SK-N-MC (cell line): ENCODE measurements around the gene PLS1.
A peak's percentile ranks its signal among the peaks of the same experiment; 100 is the strongest.

Experiments used
- DNase-seq: peaks from one replicate; pipeline ENCODE4 v3.0.0-alpha.2; 2011; ENCODE audit warnings: low read depth, low spot score
- H3K27ac ChIP-seq: fragments of 200-600 bp; sonication (generic); 2 replicates; pipeline ENCODE4 v1.5.1; 2016; ENCODE audit warnings: mixed run types
- H3K36me3 ChIP-seq: fragments of 200-600 bp; sonication (generic); 2 replicates; pipeline ENCODE4 v1.6.1; 2017; ENCODE audit warnings: antibody characterized with exemption, low read length, mixed read lengths; ENCODE audit not compliant: insufficient read depth
- H3K4me3 ChIP-seq: fragments of 200-600 bp; sonication (generic); 2 replicates; pipeline ENCODE4 v1.5.1; 2016
- H3K9ac ChIP-seq: fragments of 200-600 bp; sonication (generic); 2 replicates; pipeline ENCODE4 v1.8.0; 2017; ENCODE audit warnings: mixed run types, mixed read lengths; ENCODE audit not compliant: insufficient read length
- H3K9me3 ChIP-seq: fragments of 200-600 bp; sonication (generic); 2 replicates; pipeline ENCODE4 v1.6.1; 2017; ENCODE audit warnings: low read depth, mild to moderate bottlenecking, antibody characterized with exemption, low read length, moderate library complexity, mixed read lengths
- EZH2 ChIP-seq: fragments of 200-600 bp; sonication (generic); IDR thresholded peaks from one replicate; pipeline ENCODE4 v1.6.1; 2017; ENCODE audit warnings: antibody characterized with exemption
- FOXP2 ChIP-seq: optimal IDR thresholded peaks from 2 replicates; pipeline ENCODE3; 2011; ENCODE audit warnings: mild to moderate bottlenecking, moderate library complexity; ENCODE audit not compliant: insufficient read depth; ENCODE audit errors: extremely low read length, control extremely low read depth
- POLR2AphosphoS5 ChIP-seq: IDR thresholded peaks from 2 replicates; pipeline ENCODE4 v1.6.1; 2012; ENCODE audit warnings: mild to moderate bottlenecking, low read depth, low read length, borderline replicate concordance

The PLS1 gene

GRCh38 chr3:142645236-142645793, 49.1 kb downstream of the PLS1 start:
- no peaks in the 10 kb centered on the region for H3K36me3 ChIP-seq
- no peak overlapping the region for H3K4me3 ChIP-seq
- no peak overlapping the region for H3K9ac ChIP-seq
- DNase-seq, result no peak
- TF ChIP-seq POLR2AphosphoS5, result no peak
- no peak for TF ChIP-seq FOXP2
- no peak for TF ChIP-seq EZH2
- no peaks in the 10 kb centered on the region for H3K9me3 ChIP-seq
- H3K27ac ChIP-seq, result no peak overlapping the region

GRCh38 chr3:142646020-142646785, 50.0 kb downstream of the PLS1 start:
- TF ChIP-seq POLR2AphosphoS5 (no peak), FOXP2 (no peak), EZH2 (no peak)
- H3K27ac ChIP-seq, result no peak overlapping the region
- H3K4me3 ChIP-seq, result no peak overlapping the region
- DNase-seq, result no peak
- H3K36me3 ChIP-seq, result no peaks in the 10 kb centered on the region
- H3K9me3 ChIP-seq, result no peaks in the 10 kb centered on the region
- H3K9ac ChIP-seq, result no peak overlapping the region

GRCh38 chr3:142647856-142648255, 51.7 kb downstream of the PLS1 start:
- Histone ChIP-seq H3K9me3 (no peaks in the 10 kb centered on the region), H3K36me3 (no peaks in the 10 kb centered on the region), H3K27ac (no peak overlapping the region), H3K4me3 (no peak overlapping the region), H3K9ac (no peak overlapping the region)
- TF ChIP-seq EZH2 (no peak), FOXP2 (no peak), POLR2AphosphoS5 (no peak)
- DNase-seq, result no peak

GRCh38 chr3:142648950-142649349, 52.8 kb downstream of the PLS1 start:
- no peak overlapping the region for H3K4me3 ChIP-seq
- no peaks in the 10 kb centered on the region for H3K36me3 ChIP-seq
- H3K27ac ChIP-seq, result no peak overlapping the region
- no peaks in the 10 kb centered on the region for H3K9me3 ChIP-seq
- H3K9ac ChIP-seq, result no peak overlapping the region
- TF ChIP-seq POLR2AphosphoS5, result no peak
- no peak for TF ChIP-seq FOXP2
- no peak for TF ChIP-seq EZH2
- DNase-seq, result no peak

- Histone ChIP-seq H3K9ac (no peak overlapping the region), H3K36me3 (no peaks in the 10 kb centered on the region), H3K27ac (no peak overlapping the region), H3K9me3 (no peaks in the 10 kb centered on the region), H3K4me3 (no peak overlapping the region)
- TF ChIP-seq FOXP2 (no peak), POLR2AphosphoS5 (no peak), EZH2 (no peak)
- DNase-seq, result no peak
Observed at GRCh38 chr3:142650001-142650693, 54.0 kb downstream of the PLS1 start.

- Histone ChIP-seq H3K4me3 (no peak overlapping the region), H3K9me3 (no peaks in the 10 kb centered on the region), H3K36me3 (no peaks in the 10 kb centered on the region), H3K27ac (no peak overlapping the region), H3K9ac (no peak overlapping the region)
- TF ChIP-seq EZH2 (no peak), POLR2AphosphoS5 (no peak), FOXP2 (no peak)
- DNase-seq, result no peak
Observed at GRCh38 chr3:142651711-142652110, 55.5 kb downstream of the PLS1 start.

GRCh38 chr3:142652826-142653292, 56.7 kb downstream of the PLS1 start:
- H3K4me3 ChIP-seq, result no peak overlapping the region
- TF ChIP-seq POLR2AphosphoS5 (no peak), FOXP2 (no peak), EZH2 (no peak)
- no peak overlapping the region for H3K9ac ChIP-seq
- DNase-seq, result no peak
- H3K9me3 ChIP-seq, result no peaks in the 10 kb centered on the region
- 0 out of 2 replicates have a peak overlapping the region, but pooled peaks have one; percentile 2 for H3K27ac ChIP-seq
- H3K36me3 ChIP-seq, result no peaks in the 10 kb centered on the region

GRCh38 chr3:142656575-142656974, 60.4 kb downstream of the PLS1 start:
- Histone ChIP-seq H3K4me3 (no peak overlapping the region), H3K9ac (no peak overlapping the region), H3K36me3 (no peaks in the 10 kb centered on the region), H3K9me3 (no peaks in the 10 kb centered on the region), H3K27ac (no peak overlapping the region)
- no peak for DNase-seq
- no peak for TF ChIP-seq POLR2AphosphoS5
- no peak for TF ChIP-seq EZH2
- no peak for TF ChIP-seq FOXP2

GRCh38 chr3:142657033-142657432, 60.8 kb downstream of the PLS1 start:
- H3K36me3 ChIP-seq, result no peaks in the 10 kb centered on the region
- no peaks in the 10 kb centered on the region for H3K9me3 ChIP-seq
- H3K27ac ChIP-seq, result no peak overlapping the region
- TF ChIP-seq POLR2AphosphoS5 (no peak), FOXP2 (no peak), EZH2 (no peak)
- H3K4me3 ChIP-seq, result no peak overlapping the region
- H3K9ac ChIP-seq, result no peak overlapping the region
- DNase-seq, result no peak
